ENCODE data around the gene CASKIN2. TPM values are rescaled to one million over a fixed set of nuclear protein-coding genes. Genes with fewer than 3 reads are reported as not detected.

Gene CASKIN2
- total RNA-seq, 1 experiment from 2014 or later: 37.0 TPM

DNA sequence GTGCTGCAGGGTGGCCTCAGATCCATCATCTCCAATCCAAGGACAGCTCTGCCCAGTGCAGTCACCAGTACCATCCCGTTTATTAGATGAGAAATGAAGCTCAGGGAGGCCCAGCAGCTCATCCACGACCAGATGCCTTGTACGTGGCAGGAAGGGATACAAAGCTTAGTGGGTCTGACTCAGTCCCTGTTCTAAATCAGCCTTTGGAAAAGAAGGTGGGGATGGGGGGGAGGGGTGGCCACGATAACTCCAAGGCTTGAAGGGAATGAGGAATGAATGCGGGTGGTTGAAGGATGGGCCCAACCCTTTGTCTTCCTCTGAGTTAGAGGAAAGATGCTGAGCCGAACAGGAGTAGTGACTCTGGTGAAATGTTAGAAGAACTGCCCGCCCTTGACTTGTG is 35.9 kb upstream of the CASKIN2 start:
- Histone ChIP-seq H4K20me1 (ENCODE audit: control insufficient read depth, insufficient read depth, insufficient read length) (no peaks in the 10 kb centered on the region), H3K27me3 (ENCODE audit: insufficient read depth, low read length) (no peaks in the 10 kb centered on the region), H3K56ac (ENCODE audit: insufficient read length, low read depth, low read length) (no peak overlapping the region), H4K8ac (replicated peaks; ENCODE audit: insufficient read length, low read depth, low read length) (no peak overlapping the region), H3K79me1 (ENCODE audit: insufficient read depth, low read depth, low read length, poor library complexity, severe bottlenecking) (no peaks in the 10 kb centered on the region), H3T11ph (ENCODE audit: low read length) (no peak overlapping the region), H3K9me3 (ENCODE audit: control insufficient read depth, low read depth, low read length) (no peaks in the 10 kb centered on the region), H2BK15ac (ENCODE audit: low read depth, low read length) (no peak overlapping the region), H3K4ac (ENCODE audit: low read depth, low read length) (no peak overlapping the region), H3K18ac (ENCODE audit: insufficient read length, low read depth, low read length) (no peak overlapping the region), H3K79me2 (ENCODE audit: insufficient read depth, low read length) (no peaks in the 10 kb centered on the region), H3K27ac (ENCODE audit: insufficient read length, low read depth, low read length) (no peak overlapping the region), H2BK120ac (ENCODE audit: low read depth, low read length, poor library complexity, severe bottlenecking) (no peak overlapping the region), H4K91ac (ENCODE audit: insufficient read length, low read depth, low read length) (no peak overlapping the region), H2BK20ac (ENCODE audit: low read depth, low read length, poor library complexity, severe bottlenecking) (no peak overlapping the region), H2BK5ac (ENCODE audit: insufficient read length, low read length) (no peak overlapping the region), H2BK12ac (ENCODE audit: insufficient read length, low read depth, low read length) (no peak overlapping the region), H3K4me2 (ENCODE audit: insufficient read depth, insufficient read length, low read length) (no peak overlapping the region), H3K23me2 (ENCODE audit: insufficient read length, low read depth, low read length, poor library complexity, severe bottlenecking) (peaks cover 5% of the 10 kb centered on the region), H3K23ac (ENCODE audit: insufficient read length, low read depth, low read length) (no peak overlapping the region), H2AK5ac (ENCODE audit: insufficient read length, low read length) (no peak overlapping the region), H3K14ac (ENCODE audit: insufficient read depth, low read length) (no peak overlapping the region), H2AFZ (ENCODE audit: low read length) (no peak overlapping the region), H4K5ac (ENCODE audit: insufficient read length, low read depth, low read length) (no peak overlapping the region), H3K4me1 (ENCODE audit: insufficient read depth, low read length) (peaks cover 4% of the 10 kb centered on the region; the same call in 1 of the 2 replicates), H3K9ac (ENCODE audit: extremely low read depth, insufficient read length, low read length) (no peak overlapping the region)
- WGBS (ENCODE audit: extremely low coverage, insufficient read length, low lambda C conversion rate): no CpG with 5 or more reads among the region's 7 CpGs
- peaks cover 1 to 12% (median 2%) of the 10 kb centered on the region in 3 experiments; a peak in 3 of 7 replicates for H3K36me3 Mint-ChIP-seq (ENCODE audit: insufficient read depth in 1 of 3, low read depth in 3 of 3)
- peaks cover 11 to 38% of the 10 kb centered on the region in 2 experiments for H3K4me1 Mint-ChIP-seq
- H3K27me3 Mint-ChIP-seq (ENCODE audit: low read depth): no peaks in the 10 kb centered on the region
- H3K27ac Mint-ChIP-seq: no peak overlapping the region
- DNase-seq: no peak
- no peaks in the 10 kb centered on the region for H3K9me3 Mint-ChIP-seq
- TF ChIP-seq, protein P1, sequence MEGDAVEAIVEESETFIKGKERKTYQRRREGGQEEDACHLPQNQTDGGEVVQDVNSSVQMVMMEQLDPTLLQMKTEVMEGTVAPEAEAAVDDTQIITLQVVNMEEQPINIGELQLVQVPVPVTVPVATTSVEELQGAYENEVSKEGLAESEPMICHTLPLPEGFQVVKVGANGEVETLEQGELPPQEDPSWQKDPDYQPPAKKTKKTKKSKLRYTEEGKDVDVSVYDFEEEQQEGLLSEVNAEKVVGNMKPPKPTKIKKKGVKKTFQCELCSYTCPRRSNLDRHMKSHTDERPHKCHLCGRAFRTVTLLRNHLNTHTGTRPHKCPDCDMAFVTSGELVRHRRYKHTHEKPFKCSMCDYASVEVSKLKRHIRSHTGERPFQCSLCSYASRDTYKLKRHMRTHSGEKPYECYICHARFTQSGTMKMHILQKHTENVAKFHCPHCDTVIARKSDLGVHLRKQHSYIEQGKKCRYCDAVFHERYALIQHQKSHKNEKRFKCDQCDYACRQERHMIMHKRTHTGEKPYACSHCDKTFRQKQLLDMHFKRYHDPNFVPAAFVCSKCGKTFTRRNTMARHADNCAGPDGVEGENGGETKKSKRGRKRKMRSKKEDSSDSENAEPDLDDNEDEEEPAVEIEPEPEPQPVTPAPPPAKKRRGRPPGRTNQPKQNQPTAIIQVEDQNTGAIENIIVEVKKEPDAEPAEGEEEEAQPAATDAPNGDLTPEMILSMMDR (conservative IDR thresholded peaks at IDR 0.05): no peak
- H3K4me3 Mint-ChIP-seq: no peak overlapping the region
